ENCODE data around the gene MYO6.

- TF ChIP-seq ZC3H10 (CRISPR knock-in tag; IDR thresholded peaks at IDR 0.05) (no peak), PPARA (CRISPR knock-in tag; IDR thresholded peaks at IDR 0.05; ENCODE audit: borderline replicate concordance) (no peak), OSR1 (CRISPR knock-in tag; IDR thresholded peaks at IDR 0.05) (no peak), ZNF565 (CRISPR knock-in tag; conservative IDR thresholded peaks at IDR 0.05; ENCODE audit: low read depth) (no peak)
Measured at GRCh38 chr6:75922226-75922625, 173.2 kb downstream of the MYO6 start.
